ENCODE results near the gene DLG5.

Gene DLG5

DNA sequence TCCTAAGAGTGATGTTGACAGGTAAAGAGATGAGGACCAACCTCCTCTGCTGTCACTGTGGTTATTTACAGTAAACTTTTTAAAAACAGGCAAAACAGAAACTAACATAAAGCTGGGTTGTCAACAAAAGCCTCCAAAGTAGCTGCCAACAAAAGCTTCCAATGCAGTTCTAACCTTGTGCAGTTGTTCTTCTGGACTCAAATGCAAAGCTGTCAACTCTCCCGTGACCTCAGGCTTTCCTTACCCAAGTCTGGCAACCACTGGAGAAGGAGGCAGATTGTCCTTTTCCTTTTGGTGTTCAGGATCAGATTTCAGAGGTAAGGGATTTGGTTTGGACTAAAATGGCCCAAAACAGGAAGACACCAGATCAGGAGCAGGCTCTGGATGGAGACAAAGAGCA is 63.1 kb downstream of the DLG5 start:
- no peak for DNase-seq

DNA sequence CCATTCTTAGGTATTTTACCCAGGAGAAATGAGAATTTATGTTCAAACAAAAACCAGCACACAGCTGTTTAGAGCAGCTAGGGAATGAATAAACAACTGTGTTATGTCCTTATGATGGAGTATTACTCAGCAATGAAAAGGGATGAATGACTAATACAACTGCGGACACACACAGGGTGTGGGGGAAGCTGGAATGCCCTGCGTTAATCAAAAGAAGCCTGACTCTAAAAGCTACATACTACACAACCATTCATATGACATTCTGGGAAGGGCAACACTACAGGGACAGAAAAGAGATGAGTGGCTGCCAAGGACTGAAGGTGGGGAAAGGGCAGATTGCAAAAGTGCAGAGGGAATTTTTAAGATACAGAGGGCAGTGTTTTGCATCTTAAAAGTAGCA is 64.0 kb downstream of the DLG5 start:
- no peak for DNase-seq

DNA sequence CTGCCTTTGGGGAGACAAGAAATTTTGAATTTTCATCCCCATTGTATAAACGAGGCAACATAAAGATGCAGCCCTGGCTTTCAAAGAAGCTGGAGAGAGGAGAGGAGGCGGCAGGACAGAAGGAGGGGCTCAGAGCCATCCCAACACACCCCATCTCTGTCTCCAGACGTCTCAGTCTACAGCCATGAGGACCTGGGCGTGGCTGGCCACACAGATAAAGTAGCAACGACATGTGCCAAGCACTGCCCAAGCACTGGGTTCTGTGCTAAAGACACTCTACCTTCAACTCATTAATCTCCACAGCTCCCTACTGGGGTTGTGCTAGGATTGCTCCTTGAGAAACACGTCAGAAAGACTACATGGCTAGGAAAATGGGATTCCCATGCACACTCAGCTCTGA is 65.2 kb downstream of the DLG5 start:
- DNase-seq = no peak

- no peak for DNase-seq
These were observed 66.7 kb downstream of the DLG5 start for GRCh38 chr10:77859865-77860282.

- no peak for DNase-seq
These were observed 67.2 kb downstream of the DLG5 start for GRCh38 chr10:77859200-77859864.

GRCh38 chr10:77857272-77857671 is 69.3 kb downstream of the DLG5 start:
- DNase-seq = no peak

GRCh38 chr10:77856566-77856965 is 70.0 kb downstream of the DLG5 start:
- DNase-seq = no peak

DNA sequence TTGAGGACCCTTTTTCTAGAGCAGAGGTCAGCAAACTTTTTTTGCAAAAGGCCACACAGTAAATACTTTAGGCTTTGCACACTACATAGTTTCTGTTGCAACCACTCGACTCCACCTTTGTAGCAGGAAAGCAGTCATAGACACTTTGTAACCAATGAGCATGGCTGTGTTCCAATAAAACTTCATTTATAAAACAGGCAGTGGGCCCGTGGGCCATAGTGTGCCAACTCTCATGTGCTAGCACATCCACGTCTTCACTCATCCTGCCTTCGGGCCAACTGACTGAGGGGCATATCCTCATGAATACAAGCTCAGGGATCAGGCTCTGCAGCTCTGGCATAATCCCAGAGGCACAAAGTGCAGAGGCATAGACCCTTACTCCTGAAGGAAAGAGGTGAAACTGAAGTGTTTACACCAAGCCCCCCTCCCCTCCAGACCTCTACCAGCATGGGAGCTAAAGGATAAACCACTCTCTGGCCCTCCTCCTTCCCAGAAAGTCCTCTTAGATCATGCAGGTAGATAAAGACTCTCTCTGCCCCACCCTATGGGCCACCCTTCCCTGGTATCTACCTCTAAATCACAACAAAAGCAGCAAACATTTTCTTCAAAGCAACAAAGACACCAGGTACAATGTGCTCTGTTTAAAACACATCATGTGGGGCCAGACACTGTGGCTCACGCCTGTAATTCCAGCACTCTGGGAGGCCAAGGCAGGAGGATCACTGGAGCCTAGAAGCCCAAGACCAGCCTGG is 71.0 kb downstream of the DLG5 start:
- DNase-seq = no peak

GRCh38 chr10:77854115-77854514 is 72.4 kb downstream of the DLG5 start:
- no peak for DNase-seq

- DNase-seq = no peak
These were observed 73.3 kb downstream of the DLG5 start for GRCh38 chr10:77853256-77853655.

DNA sequence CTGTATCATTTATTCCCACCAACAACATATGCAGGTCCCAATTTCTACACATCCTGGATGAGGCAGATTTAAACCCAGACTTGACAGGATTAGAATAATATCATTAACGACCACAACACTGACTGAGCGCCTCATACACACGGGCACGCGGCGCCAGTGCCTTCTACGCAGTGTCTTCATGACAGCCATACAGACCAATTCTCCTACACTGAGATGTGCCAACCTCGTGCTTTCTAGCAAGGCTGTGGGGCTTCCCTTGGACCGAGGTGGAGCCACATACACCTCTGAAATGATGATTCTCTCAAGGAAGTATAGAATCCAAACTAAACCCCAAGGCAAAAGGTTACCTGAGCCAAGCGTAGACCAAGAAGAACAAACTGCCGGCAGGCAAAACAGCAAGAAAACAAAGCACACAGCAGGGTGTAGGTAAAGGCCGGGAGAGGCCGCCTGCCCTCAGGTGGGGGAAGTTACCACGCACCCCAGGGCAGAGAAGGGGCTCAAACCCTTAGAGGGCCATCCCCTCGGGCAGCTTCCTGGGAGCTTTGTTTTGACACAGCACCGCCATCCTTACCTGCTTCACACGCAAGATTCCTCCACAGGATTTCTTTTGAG is 75.8 kb downstream of the DLG5 start:
- no peak for DNase-seq

- DNase-seq = no peak
These were observed 77.4 kb downstream of the DLG5 start for GRCh38 chr10:77849039-77849664.

GRCh38 chr10:77846718-77847311 is 79.7 kb downstream of the DLG5 start:
- DNase-seq = peak; percentile 40

GRCh38 chr10:77845451-77845850 is 81.1 kb downstream of the DLG5 start:
- no peak for DNase-seq

- no peak for DNase-seq
These were observed 81.7 kb downstream of the DLG5 start for GRCh38 chr10:77844713-77845445.

DNA sequence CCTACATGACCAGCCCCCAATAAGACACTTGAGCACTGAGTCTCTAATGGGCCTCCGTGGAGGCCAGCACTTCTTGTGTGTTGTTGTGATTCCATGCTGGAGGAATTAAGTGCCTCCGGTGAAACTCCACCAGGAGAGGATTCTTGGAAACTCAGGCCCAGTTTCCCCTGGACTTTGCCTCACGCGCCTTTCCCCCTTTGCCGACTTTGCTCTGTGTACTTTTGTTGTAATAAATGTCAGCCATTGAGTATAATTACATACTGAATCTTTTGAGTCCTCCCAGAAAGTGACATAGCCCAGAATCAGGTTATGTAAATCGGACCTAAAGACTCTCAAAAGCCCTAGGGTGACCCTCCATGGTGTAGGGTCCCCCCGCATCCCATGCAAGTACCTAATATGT is 82.4 kb downstream of the DLG5 start:
- DNase-seq = no peak

GRCh38 chr10:77843264-77843663 is 83.3 kb downstream of the DLG5 start:
- DNase-seq = no peak

DNA sequence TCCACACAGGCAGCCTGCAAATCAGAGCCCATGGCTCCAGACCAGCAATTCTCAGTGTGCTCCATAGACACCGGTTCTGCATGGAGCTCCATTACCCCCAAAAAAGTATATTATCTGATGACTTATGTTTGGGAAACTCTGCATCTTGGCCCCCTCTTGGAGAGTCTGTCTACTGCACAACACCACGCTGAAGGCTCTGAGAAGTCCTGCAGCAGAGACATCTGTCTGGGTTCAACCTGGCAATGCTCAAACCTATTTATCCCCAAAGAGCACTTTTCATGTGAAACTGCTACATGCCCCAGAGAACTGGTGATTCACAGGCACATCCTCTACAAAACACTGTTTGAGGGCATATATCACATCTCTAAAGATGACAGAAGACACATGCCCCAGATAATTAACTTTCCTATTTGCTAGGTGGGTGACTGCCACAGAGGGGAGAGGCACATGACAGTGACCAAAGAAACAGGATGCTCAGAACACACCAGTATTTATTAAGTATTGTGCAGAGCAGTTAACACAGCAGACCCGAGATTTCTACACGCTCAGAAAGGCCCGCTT is 83.8 kb downstream of the DLG5 start:
- no peak for DNase-seq

DNA sequence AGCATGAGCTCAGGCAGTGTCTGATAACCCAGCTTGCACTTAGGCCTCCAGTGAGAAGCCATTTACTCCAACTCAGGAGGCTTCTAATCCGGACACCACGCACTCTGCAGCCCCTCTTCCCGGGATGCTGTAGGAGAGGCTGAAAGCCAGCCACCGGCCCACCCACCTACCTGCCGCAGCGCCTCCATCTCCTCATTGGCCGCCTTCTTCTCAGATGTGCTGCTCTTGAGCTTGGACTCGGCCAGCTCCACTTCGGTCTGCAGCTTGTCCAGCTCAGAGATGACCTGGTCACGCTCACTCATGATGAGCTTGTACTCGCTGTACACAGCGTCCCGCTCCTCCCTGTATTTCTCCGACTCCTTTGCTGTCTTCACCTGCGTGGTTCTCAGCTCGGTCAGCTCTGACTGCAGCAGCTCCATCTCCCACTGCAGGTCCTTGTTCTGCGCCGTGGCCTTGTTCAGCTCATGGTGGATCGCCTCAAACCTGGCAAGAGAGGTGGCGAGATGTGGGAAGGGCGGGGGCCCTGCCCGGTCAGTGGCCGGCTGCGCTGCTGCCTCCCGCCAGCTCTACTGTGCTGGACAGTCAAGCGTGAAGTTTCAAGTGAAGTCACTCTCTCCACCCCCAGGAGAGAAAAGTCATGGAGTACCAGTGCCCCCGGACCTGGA is 84.7 kb downstream of the DLG5 start:
- no peak for DNase-seq

- DNase-seq = no peak
These were observed 85.9 kb downstream of the DLG5 start for GRCh38 chr10:77840636-77841035.

- no peak for DNase-seq
These were observed 88.5 kb downstream of the DLG5 start for GRCh38 chr10:77837925-77838595.
